NCI-H2107 treated with DMSO at 0.1 percent for 48 hours (cell line): ENCODE results near the gene RABGGTA.
A peak's percentile ranks its signal among the peaks of the same experiment; 100 is the strongest.

ENCODE experiments used
- DNase-seq: peaks from one replicate; lab custom pipeline; 2025; ENCODE audit not compliant: unreplicated experiment; lab: John Stamatoyannopoulos, UW

RABGGTA gene

GRCh38 chr14:24304019-24304387, 32.6 kb upstream of the RABGGTA start:
- DNase-seq: no peak

GRCh38 chr14:24300326-24300980, 29.1 kb upstream of the RABGGTA start:
- DNase-seq: no peak

- DNase-seq: peak; percentile 83
These were observed 28.1 kb upstream of the RABGGTA start, which contains the start of the genes DHRS1 and NOP9 for GRCh38 chr14:24299255-24300191. TSS of gene DHRS1 (minus strand) at chr14:24299780. CDS start at chr14:24299106, 674 bp downstream. TSS of gene NOP9 (plus strand) at chr14:24299850. CDS start at chr14:24299955, 105 bp downstream.

GRCh38 chr14:24298892-24299254, 27.5 kb upstream of the RABGGTA start:
- no peak for DNase-seq

- DNase-seq: peak; percentile 56
These were observed 26.0 kb upstream of the RABGGTA start for GRCh38 chr14:24297190-24297964.

- peak; percentile 61 for DNase-seq
These were observed 25.2 kb upstream of the RABGGTA start for GRCh38 chr14:24296341-24297157.

GRCh38 chr14:24293525-24293924, 22.1 kb upstream of the RABGGTA start:
- no peak for DNase-seq

GRCh38 chr14:24292118-24292807, 20.9 kb upstream of the RABGGTA start:
- no peak for DNase-seq

GRCh38 chr14:24291446-24292117, 20.2 kb upstream of the RABGGTA start:
- no peak for DNase-seq

GRCh38 chr14:24290746-24291145, 19.3 kb upstream of the RABGGTA start:
- no peak for DNase-seq

GRCh38 chr14:24289649-24290280, 18.4 kb upstream of the RABGGTA start:
- no peak for DNase-seq

- no peak for DNase-seq
These were observed 15.6 kb upstream of the RABGGTA start for GRCh38 chr14:24286996-24287395.

GRCh38 chr14:24285351-24285750, 14.0 kb upstream of the RABGGTA start:
- DNase-seq: no peak

- DNase-seq: no peak
These were observed 13.2 kb upstream of the RABGGTA start for GRCh38 chr14:24284501-24285035.

GRCh38 chr14:24283796-24284460, 12.5 kb upstream of the RABGGTA start:
- no peak for DNase-seq

GRCh38 chr14:24282736-24283135, 11.3 kb upstream of the RABGGTA start:
- no peak for DNase-seq

- DNase-seq: no peak
These were observed 10.2 kb upstream of the RABGGTA start for GRCh38 chr14:24281636-24282035.

- no peak for DNase-seq
These were observed 9.5 kb upstream of the RABGGTA start for GRCh38 chr14:24280797-24281460.
